HepG2 (cell line): Measurements from ENCODE around the gene PIM3. TPM values are rescaled to one million over a fixed set of nuclear protein-coding genes. Genes with fewer than 3 reads are reported as not detected.

Experiments used
- BORCS8-MEF2B ChIP-seq: sonication (generic); formaldehyde crosslinking; IDR thresholded peaks from 2 replicates; pipeline ENCODE4 v1.8.0; 2022; ENCODE audit warnings: mild to moderate bottlenecking, missing genetic modification reagents
- HDAC6 ChIP-seq: fragments of 200-600 bp; sonication (generic); IDR thresholded peaks from 2 replicates; pipeline ENCODE4 v1.7.0; 2017; ENCODE audit warnings: mild to moderate bottlenecking, antibody characterized with exemption, low read length, low read depth
- MEF2D ChIP-seq: sonication (generic); formaldehyde crosslinking; IDR thresholded peaks from 2 replicates; pipeline ENCODE4 v1.5.1; 2020; ENCODE audit warnings: mild to moderate bottlenecking, missing genetic modification reagents
- NAIF1 ChIP-seq: sonication (generic); formaldehyde crosslinking; IDR thresholded peaks from 2 replicates; pipeline ENCODE4 v1.5.0; 2020; ENCODE audit warnings: mild to moderate bottlenecking, missing genetic modification reagents, borderline replicate concordance
- NCOA2 ChIP-seq: sonication (generic); formaldehyde crosslinking; IDR thresholded peaks from 2 replicates; pipeline ENCODE4 v1.8.0; 2022; ENCODE audit warnings: inconsistent platforms
- PAWR ChIP-seq: sonication (generic); formaldehyde crosslinking; IDR thresholded peaks from 2 replicates; pipeline ENCODE4 v1.4.0; 2020; ENCODE audit warnings: missing genetic modification reagents, mild to moderate bottlenecking, borderline replicate concordance
- PHF20 ChIP-seq: sonication (generic); formaldehyde crosslinking; IDR thresholded peaks from 2 replicates; pipeline ENCODE4 v1.5.0; 2020; ENCODE audit warnings: mild to moderate bottlenecking, missing genetic modification reagents
- SMAD1 ChIP-seq: sonication (generic); formaldehyde crosslinking; IDR thresholded peaks from 2 replicates; pipeline ENCODE4 v1.4.0; 2020; ENCODE audit warnings: missing genetic modification reagents, low read depth, mild to moderate bottlenecking, borderline replicate concordance
- SNRNP70 ChIP-seq: fragments of 200-400 bp; formaldehyde crosslinking; IDR thresholded peaks from 2 replicates; pipeline ENCODE4 v1.6.1; 2017; ENCODE audit warnings: mild to moderate bottlenecking, low read depth, low read length, moderate library complexity
- TBL1XR1 ChIP-seq: fragments of 150-350 bp; IDR thresholded peaks from 2 replicates; pipeline ENCODE4 v1.6.1; 2014; ENCODE audit warnings: borderline replicate concordance, low read length; ENCODE audit not compliant: partially characterized antibody
- ZFY ChIP-seq: sonication (generic); formaldehyde crosslinking; IDR thresholded peaks from 2 replicates; pipeline ENCODE4 v1.4.0; 2020; ENCODE audit warnings: missing genetic modification reagents
- polyA plus RNA-seq, 8 experiments: library from polyadenylated mRNA; depleted of rRNA in 3 of 8; stranded (reverse) in 7 of 8; unstranded in 1 of 8; fragments of >200 nt; fragmentation: Illumina TruSeq in 4 of 8; extraction: Trizol in 4 of 8; gene quantifications; 2 replicates each; pipeline versions ENCODE4 v1.2.1 to v1.2.3, GENCODE V29; 2011 to 2016; ENCODE audit warnings: low read depth in 4 of 8, missing spikeins in 1 of 8, mixed read lengths in 1 of 8; ENCODE audit not compliant: insufficient read depth in 1 of 8
- total RNA-seq, 5 experiments: library from RNA; depleted of rRNA; stranded (reverse); fragments of >200 nt; fragmentation: Illumina TruSeq; extraction: Trizol; gene quantifications; 2 replicates each; pipeline ENCODE4 v1.2.3, GENCODE V29; 2016; ENCODE audit warnings: low read depth in 1 of 5
- TF ChIP-seq, protein P1 (sequence below): sonication (generic); formaldehyde crosslinking; IDR thresholded peaks from 2 replicates; pipeline ENCODE4 v1.4.0; 2020; ENCODE audit warnings: mild to moderate bottlenecking, missing genetic modification reagents, borderline replicate concordance
- TF ChIP-seq, protein P2 (sequence below): sonication (generic); formaldehyde crosslinking; IDR thresholded peaks from 2 replicates; pipeline ENCODE4 v1.5.0; 2020; ENCODE audit warnings: missing genetic modification reagents, mild to moderate bottlenecking, borderline replicate concordance
- TF ChIP-seq, protein P3 (sequence below): sonication (generic); formaldehyde crosslinking; conservative IDR thresholded peaks from 2 replicates; pipeline ENCODE4 v1.8.1; 2023; ENCODE audit warnings: missing genetic modification reagents
- TF ChIP-seq, protein P4 (sequence below): IDR thresholded peaks from 2 replicates; pipeline ENCODE4 v1.6.1; 2016; ENCODE audit warnings: control low read depth
- TF ChIP-seq, protein P5 (sequence below): sonication (generic); formaldehyde crosslinking; IDR thresholded peaks from 2 replicates; pipeline ENCODE4 v1.5.0; 2020; ENCODE audit warnings: missing genetic modification reagents
- TF ChIP-seq, protein P6 (sequence below): sonication (generic); formaldehyde crosslinking; IDR thresholded peaks from 2 replicates; pipeline ENCODE4 v1.4.0; 2020; ENCODE audit warnings: missing genetic modification reagents

PIM3 gene
- total and polyA plus RNA-seq, 2 of the 13 experiments (the other 11 are each of a cell fraction or from before 2014, with no cell fraction given), result 21.6 to 31.2 TPM

DNA sequence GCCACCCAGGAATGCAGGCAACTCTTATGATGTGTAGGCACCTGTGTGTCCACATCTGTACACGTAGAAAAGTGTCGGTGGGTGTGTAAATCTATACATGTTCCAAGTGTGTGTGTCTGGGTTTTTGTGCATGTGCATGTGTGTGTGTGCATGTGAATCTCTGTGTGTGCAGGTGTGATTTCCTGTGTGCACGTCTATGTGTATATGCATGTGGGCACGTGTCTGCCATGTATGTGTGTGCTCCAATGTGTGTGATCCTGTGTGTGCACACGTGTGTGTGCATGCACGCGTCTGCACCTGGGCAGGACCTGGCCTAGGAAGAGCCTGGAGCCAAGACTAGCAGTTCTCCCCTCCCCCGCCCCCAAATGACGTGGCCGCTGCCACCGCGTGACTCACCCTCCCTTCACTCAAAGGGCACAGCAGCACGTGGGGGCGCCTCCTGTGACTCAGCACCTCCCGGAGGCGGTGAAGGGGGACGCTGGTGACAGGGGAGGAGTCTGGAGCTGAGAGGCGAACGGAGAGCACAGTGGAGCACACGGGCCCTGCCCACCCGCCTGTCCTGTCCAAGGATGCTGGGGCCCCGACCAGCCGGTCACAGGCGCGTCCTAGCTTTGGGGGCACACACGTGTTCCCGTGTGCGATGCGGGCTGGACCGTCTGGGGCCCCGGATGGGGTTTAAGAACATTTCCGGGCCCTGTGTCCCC lies 10.1 kb downstream of the PIM3 start (continued):
- TF ChIP-seq, protein P1, sequence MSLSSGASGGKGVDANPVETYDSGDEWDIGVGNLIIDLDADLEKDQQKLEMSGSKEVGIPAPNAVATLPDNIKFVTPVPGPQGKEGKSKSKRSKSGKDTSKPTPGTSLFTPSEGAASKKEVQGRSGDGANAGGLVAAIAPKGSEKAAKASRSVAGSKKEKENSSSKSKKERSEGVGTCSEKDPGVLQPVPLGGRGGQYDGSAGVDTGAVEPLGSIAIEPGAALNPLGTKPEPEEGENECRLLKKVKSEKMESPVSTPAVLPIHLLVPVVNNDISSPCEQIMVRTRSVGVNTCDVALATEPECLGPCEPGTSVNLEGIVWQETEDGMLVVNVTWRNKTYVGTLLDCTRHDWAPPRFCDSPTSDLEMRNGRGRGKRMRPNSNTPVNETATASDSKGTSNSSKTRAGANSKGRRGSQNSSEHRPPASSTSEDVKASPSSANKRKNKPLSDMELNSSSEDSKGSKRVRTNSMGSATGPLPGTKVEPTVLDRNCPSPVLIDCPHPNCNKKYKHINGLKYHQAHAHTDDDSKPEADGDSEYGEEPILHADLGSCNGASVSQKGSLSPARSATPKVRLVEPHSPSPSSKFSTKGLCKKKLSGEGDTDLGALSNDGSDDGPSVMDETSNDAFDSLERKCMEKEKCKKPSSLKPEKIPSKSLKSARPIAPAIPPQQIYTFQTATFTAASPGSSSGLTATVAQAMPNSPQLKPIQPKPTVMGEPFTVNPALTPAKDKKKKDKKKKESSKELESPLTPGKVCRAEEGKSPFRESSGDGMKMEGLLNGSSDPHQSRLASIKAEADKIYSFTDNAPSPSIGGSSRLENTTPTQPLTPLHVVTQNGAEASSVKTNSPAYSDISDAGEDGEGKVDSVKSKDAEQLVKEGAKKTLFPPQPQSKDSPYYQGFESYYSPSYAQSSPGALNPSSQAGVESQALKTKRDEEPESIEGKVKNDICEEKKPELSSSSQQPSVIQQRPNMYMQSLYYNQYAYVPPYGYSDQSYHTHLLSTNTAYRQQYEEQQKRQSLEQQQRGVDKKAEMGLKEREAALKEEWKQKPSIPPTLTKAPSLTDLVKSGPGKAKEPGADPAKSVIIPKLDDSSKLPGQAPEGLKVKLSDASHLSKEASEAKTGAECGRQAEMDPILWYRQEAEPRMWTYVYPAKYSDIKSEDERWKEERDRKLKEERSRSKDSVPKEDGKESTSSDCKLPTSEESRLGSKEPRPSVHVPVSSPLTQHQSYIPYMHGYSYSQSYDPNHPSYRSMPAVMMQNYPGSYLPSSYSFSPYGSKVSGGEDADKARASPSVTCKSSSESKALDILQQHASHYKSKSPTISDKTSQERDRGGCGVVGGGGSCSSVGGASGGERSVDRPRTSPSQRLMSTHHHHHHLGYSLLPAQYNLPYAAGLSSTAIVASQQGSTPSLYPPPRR (CRISPR knock-in tag), result peak; percentile 67
- TF ChIP-seq BORCS8-MEF2B (CRISPR knock-in tag) (peak; percentile 90; the same call in 1 of the 2 replicates), NAIF1 (CRISPR knock-in tag) (peak; percentile 77; the same call in 1 of the 2 replicates), MEF2D (peak; percentile 87; the same call in 1 of the 2 replicates), NCOA2 (CRISPR knock-in tag) (peak; percentile 82), PAWR (no peak), TBL1XR1 (no peak), ZFY (CRISPR knock-in tag) (peak; percentile 65), PHF20 (no peak), SNRNP70 (no peak), SMAD1 (no peak), HDAC6 (no peak)
- TF ChIP-seq, protein P2, sequence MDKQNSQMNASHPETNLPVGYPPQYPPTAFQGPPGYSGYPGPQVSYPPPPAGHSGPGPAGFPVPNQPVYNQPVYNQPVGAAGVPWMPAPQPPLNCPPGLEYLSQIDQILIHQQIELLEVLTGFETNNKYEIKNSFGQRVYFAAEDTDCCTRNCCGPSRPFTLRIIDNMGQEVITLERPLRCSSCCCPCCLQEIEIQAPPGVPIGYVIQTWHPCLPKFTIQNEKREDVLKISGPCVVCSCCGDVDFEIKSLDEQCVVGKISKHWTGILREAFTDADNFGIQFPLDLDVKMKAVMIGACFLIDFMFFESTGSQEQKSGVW, result no peak
- TF ChIP-seq, protein P3, sequence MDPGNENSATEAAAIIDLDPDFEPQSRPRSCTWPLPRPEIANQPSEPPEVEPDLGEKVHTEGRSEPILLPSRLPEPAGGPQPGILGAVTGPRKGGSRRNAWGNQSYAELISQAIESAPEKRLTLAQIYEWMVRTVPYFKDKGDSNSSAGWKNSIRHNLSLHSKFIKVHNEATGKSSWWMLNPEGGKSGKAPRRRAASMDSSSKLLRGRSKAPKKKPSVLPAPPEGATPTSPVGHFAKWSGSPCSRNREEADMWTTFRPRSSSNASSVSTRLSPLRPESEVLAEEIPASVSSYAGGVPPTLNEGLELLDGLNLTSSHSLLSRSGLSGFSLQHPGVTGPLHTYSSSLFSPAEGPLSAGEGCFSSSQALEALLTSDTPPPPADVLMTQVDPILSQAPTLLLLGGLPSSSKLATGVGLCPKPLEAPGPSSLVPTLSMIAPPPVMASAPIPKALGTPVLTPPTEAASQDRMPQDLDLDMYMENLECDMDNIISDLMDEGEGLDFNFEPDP (CRISPR knock-in tag), result no peak
- TF ChIP-seq, protein P4, sequence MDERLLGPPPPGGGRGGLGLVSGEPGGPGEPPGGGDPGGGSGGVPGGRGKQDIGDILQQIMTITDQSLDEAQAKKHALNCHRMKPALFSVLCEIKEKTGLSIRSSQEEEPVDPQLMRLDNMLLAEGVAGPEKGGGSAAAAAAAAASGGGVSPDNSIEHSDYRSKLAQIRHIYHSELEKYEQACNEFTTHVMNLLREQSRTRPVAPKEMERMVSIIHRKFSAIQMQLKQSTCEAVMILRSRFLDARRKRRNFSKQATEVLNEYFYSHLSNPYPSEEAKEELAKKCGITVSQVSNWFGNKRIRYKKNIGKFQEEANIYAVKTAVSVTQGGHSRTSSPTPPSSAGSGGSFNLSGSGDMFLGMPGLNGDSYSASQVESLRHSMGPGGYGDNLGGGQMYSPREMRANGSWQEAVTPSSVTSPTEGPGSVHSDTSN, result peak; percentile 70
- TF ChIP-seq, protein P5, sequence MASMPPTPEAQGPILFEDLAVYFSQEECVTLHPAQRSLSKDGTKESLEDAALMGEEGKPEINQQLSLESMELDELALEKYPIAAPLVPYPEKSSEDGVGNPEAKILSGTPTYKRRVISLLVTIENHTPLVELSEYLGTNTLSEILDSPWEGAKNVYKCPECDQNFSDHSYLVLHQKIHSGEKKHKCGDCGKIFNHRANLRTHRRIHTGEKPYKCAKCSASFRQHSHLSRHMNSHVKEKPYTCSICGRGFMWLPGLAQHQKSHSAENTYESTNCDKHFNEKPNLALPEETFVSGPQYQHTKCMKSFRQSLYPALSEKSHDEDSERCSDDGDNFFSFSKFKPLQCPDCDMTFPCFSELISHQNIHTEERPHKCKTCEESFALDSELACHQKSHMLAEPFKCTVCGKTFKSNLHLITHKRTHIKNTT (CRISPR knock-in tag), result no peak
- TF ChIP-seq, protein P6, sequence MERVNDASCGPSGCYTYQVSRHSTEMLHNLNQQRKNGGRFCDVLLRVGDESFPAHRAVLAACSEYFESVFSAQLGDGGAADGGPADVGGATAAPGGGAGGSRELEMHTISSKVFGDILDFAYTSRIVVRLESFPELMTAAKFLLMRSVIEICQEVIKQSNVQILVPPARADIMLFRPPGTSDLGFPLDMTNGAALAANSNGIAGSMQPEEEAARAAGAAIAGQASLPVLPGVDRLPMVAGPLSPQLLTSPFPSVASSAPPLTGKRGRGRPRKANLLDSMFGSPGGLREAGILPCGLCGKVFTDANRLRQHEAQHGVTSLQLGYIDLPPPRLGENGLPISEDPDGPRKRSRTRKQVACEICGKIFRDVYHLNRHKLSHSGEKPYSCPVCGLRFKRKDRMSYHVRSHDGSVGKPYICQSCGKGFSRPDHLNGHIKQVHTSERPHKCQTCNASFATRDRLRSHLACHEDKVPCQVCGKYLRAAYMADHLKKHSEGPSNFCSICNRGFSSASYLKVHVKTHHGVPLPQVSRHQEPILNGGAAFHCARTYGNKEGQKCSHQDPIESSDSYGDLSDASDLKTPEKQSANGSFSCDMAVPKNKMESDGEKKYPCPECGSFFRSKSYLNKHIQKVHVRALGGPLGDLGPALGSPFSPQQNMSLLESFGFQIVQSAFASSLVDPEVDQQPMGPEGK, result peak; percentile 94
